Mammary epithelial cell (primary cell): ENCODE measurements around the gene OR4D1.

ENCODE experiments used
- CTCF ChIP-seq, 2 donors: IDR thresholded peaks in 1 of 2; conservative IDR thresholded peaks in 1 of 2; 2 replicates each; pipeline ENCODE4 v1.5.1; 2011 to 2012; ENCODE audit warnings: inconsistent platforms in 2 of 2, low read length in 2 of 2, mild to moderate bottlenecking in 2 of 2, control low read depth in 1 of 2, low read depth in 1 of 2; ENCODE audit not compliant: insufficient read depth in 1 of 2; ENCODE audit errors: extremely low read depth in 1 of 2
- EZH2 ChIP-seq: IDR thresholded peaks from 2 replicates; pipeline ENCODE4 v1.6.1; 2012; ENCODE audit warnings: low read length, inconsistent platforms, borderline replicate concordance

- TF ChIP-seq CTCF (conservative IDR thresholded peaks at IDR 0.05 in 1 of 2, IDR thresholded peaks at IDR 0.05 in 1 of 2; ENCODE audit: extremely low read depth in 1 of 2, insufficient read depth in 1 of 2, low read depth in 1 of 2, low read length in 2 of 2) (no peak), EZH2 (no peak)
Measured at GRCh38 chr17:58166682-58167081, 18.5 kb downstream of the OR4D1 start, which contains the start of gene OR4D2.
